Stimulated activated effector memory CD8-positive, alpha-beta T cell treated with anti-CD3 and anti-CD28 coated beads, Interleukin-12 subunit alpha, Interleukin-12 subunit beta, amount 100 ng/mL, for 72 hours (primary cell): Measurements from ENCODE around the gene CAPN15.

ENCODE experiments used
- ATAC-seq: fragments of 150-1000 bp; cut with Tn5 transposase; 2 replicates; pipeline ENCODE4 v1.10.0; 2021
- DNase-seq, 2 donors: peaks; one replicate each; pipeline ENCODE4 v3.0.0; 2021 to 2022; ENCODE audit warnings: low spot score in 2 of 2
- H3K27ac Mint-ChIP-seq: one replicate; pipeline ENCODE4 v1.8.0; 2022; ENCODE audit warnings: mild to moderate bottlenecking, mixed read lengths
- H3K36me3 Mint-ChIP-seq: one replicate; pipeline ENCODE4 v1.8.0; 2022; ENCODE audit warnings: mild to moderate bottlenecking, mixed read lengths
- H3K4me1 Mint-ChIP-seq: one replicate; pipeline ENCODE4 v1.8.0; 2022; ENCODE audit warnings: mixed read lengths
- H3K4me3 Mint-ChIP-seq: one replicate; pipeline ENCODE4 v1.8.0; 2022; ENCODE audit warnings: mild to moderate bottlenecking, mixed read lengths
- H3K9me3 Mint-ChIP-seq: one replicate; pipeline ENCODE4 v1.8.0; 2022; ENCODE audit warnings: mixed read lengths

The CAPN15 gene

GRCh38 chr16:559021-559380 lies 31.5 kb downstream of the CAPN15 start:
- Mint-ChIP-seq H3K4me1 (no peaks in the 10 kb centered on the region), H3K9me3 (no peaks in the 10 kb centered on the region), H3K36me3 (no peaks in the 10 kb centered on the region), H3K27ac (no peak overlapping the region), H3K4me3 (no peak overlapping the region)
- DNase-seq = no peak
- no peak for ATAC-seq

DNA sequence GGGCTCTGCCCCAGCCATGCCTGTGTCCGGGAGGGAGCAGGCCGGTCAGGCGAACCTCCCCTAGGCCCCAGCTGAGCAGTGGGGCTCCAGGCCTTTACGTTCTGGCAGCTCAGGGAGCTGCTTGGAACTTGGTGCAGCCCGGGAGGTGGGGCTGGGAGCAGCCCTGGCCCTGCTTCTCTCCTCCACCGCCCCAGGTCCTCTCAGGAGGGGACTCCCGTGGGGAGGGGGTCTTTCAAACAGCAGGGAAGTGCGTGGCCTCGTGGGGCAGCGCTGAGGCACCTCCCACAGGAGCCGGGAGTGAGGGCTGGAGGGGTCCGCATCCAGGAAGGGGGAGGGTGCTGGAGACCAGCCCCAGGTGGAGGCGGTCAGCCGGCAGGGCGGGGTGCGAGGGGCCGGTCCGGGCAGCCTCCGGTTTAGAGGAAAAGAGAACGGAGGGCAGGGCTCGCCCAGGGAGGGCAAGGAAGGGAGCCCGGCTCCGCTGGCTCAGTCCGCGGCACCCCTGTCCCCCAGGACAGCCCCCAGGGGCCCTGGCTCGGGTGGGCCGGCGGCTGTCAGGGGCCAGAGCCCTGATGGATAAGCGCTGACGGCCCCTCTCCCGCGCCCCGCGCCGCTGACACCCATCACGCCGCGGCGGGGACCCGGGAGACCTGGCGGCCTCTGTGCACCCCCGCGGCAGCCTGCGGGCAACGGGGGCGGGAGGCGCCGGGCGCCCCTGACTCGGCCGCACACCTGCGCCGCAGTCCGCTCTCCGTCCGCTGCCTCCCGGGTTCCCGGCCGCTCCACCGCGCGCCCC lies 32.1 kb downstream of the CAPN15 start:
- no peak overlapping the region for H3K27ac Mint-ChIP-seq
- no peak for ATAC-seq
- H3K36me3 Mint-ChIP-seq = no peaks in the 10 kb centered on the region
- no peak overlapping the region for H3K4me3 Mint-ChIP-seq
- no peaks in the 10 kb centered on the region for H3K9me3 Mint-ChIP-seq
- no peak for DNase-seq
- H3K4me1 Mint-ChIP-seq = no peaks in the 10 kb centered on the region

GRCh38 chr16:560204-560700 lies 32.7 kb downstream of the CAPN15 start, which contains the start of gene PRR35:
Gene PRR35 (plus strand): TSS chr16:560394. CDS start chr16:563295, 2,901 bp downstream.
- no peaks in the 10 kb centered on the region for H3K36me3 Mint-ChIP-seq
- ATAC-seq = no peak
- H3K4me1 Mint-ChIP-seq = no peaks in the 10 kb centered on the region
- no peak within 1 kb of the TSS for H3K4me3 Mint-ChIP-seq
- no peak within 1 kb of the TSS for H3K27ac Mint-ChIP-seq
- no peak for DNase-seq
- no peaks in the 10 kb centered on the region for H3K9me3 Mint-ChIP-seq

- no peaks in the 10 kb centered on the region for H3K4me1 Mint-ChIP-seq
- H3K36me3 Mint-ChIP-seq = no peaks in the 10 kb centered on the region
- DNase-seq (no peak), ATAC-seq (no peak)
- no peak overlapping the region for H3K4me3 Mint-ChIP-seq
- H3K9me3 Mint-ChIP-seq = no peaks in the 10 kb centered on the region
- H3K27ac Mint-ChIP-seq = no peak overlapping the region
Observed at GRCh38 chr16:560701-561412, 33.3 kb downstream of the CAPN15 start.

- Mint-ChIP-seq H3K36me3 (no peaks in the 10 kb centered on the region), H3K9me3 (no peaks in the 10 kb centered on the region), H3K27ac (no peak overlapping the region), H3K4me1 (peaks cover 1% of the 10 kb centered on the region), H3K4me3 (no peak overlapping the region)
- ATAC-seq (no peak), DNase-seq (no peak)
Observed at GRCh38 chr16:561413-561794, 33.9 kb downstream of the CAPN15 start.

DNA sequence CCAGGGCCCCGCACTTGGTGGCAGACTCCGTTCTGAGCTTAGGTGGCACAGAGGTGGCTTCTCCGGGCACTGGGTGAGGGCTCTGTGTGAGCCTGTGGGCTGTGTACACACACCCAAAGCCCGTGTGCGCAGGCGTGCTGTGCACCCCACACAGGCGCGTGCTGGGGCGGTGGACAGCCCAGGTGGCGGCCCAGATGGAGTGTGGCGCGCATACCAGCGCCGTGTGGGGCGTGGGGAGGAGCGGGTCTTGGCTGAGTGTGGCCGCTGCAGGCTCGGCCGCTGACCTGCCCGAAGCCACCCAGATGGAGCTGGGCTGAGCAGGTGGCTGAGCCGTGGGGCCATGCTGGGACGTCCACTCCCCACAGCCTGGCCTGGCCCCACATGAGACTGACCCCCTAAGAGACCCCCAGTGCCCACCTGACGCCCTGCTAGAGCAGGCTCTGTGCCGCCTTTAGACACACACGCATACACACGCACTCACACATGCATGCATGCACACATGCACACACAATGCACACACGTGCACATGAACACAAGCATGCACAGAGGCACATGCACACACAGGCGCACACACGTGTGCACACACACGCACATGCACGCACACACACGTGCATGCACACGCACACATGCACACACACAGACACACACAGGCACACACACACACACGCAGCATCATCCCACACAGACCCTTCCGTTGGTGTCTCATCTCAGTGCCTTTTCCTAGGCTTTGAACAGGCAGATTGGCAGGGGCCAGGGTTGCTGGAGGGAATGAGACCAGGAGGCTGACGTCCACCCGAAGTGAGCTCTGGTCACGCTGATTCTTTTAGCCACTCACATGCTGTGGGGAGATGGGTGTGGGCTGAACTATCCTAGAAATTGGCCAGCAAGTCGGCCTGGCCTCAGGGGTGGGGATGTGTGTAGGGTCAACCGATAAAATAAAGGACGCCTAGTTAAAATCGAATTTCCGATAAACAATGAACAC lies 34.7 kb downstream of the CAPN15 start:
- DNase-seq (no peak), ATAC-seq (no peak)
- H3K4me3 Mint-ChIP-seq = no peak overlapping the region
- H3K27ac Mint-ChIP-seq = no peak overlapping the region
- no peaks in the 10 kb centered on the region for H3K9me3 Mint-ChIP-seq
- no peaks in the 10 kb centered on the region for H3K36me3 Mint-ChIP-seq
- peaks cover 10% of the 10 kb centered on the region for H3K4me1 Mint-ChIP-seq

DNA sequence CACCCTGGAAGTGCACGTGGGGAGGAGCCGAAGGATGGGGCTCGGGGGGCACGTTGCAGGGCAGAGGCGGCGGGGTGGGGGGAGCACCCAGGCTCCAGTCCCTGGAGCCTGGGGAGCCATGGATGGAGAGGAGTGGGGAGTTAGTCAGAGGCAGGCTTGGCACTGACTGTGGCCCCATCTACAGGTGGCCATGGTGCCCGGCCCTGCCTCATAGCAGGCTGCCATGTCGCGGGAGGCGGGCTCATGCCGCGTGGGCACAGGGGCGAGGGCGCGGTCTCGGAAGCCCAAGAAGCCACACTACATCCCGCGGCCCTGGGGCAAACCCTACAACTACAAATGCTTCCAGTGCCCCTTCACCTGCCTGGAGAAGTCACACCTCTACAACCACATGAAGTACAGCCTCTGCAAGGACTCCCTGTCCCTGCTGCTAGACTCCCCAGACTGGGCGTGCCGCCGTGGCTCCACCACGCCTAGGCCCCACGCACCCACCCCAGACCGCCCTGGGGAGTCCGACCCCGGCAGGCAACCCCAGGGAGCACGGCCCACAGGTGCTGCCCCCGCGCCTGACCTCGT lies 35.6 kb downstream of the CAPN15 start:
- Mint-ChIP-seq H3K27ac (no peak overlapping the region), H3K4me1 (peaks cover 10% of the 10 kb centered on the region), H3K4me3 (no peak overlapping the region), H3K36me3 (no peaks in the 10 kb centered on the region), H3K9me3 (no peaks in the 10 kb centered on the region)
- ATAC-seq (no peak), DNase-seq (no peak)

DNA sequence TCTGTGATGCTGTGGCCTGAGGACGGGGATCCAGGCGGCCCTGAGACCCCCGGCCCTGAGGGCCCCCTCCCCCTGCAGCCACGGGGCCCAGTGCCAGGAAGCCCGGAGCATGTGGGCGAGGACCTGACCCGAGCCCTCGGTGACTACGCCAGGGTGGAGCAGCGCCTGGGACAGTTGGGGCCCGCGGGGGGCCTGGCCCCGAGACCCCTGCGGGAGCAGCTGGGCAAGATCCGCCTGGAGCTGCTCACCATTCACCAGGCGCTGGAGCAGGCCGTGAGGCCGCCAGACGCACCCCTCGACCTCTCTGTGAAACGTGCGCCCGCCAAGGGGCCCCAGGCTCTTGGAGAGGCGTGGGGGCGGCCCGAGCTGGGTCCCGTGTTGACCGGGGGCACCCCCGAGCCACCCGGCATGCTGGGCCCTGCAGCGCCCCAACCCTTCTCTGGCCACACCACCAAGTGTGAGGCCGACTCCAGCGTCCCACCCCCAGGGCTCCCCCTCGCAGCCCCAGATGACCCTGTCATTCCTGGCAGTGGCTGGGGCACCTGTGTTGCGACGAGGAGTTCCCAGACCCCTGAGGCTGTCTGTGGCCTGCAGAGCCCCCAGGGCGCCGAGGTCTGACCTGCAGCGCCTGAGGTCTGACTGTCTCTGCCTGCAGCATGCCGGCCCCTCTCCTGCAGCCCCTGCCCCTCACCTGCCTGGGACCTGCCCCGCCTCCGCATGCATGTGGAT lies 37.3 kb downstream of the CAPN15 start:
- H3K9me3 Mint-ChIP-seq = no peaks in the 10 kb centered on the region
- DNase-seq = no peak
- no peak overlapping the region for H3K27ac Mint-ChIP-seq
- no peak for ATAC-seq
- H3K4me1 Mint-ChIP-seq = peaks cover 17% of the 10 kb centered on the region
- no peaks in the 10 kb centered on the region for H3K36me3 Mint-ChIP-seq
- H3K4me3 Mint-ChIP-seq = no peak overlapping the region

GRCh38 chr16:565419-566330 lies 38.2 kb downstream of the CAPN15 start:
- Mint-ChIP-seq H3K9me3 (no peaks in the 10 kb centered on the region), H3K36me3 (no peaks in the 10 kb centered on the region), H3K4me3 (no peak overlapping the region), H3K27ac (no peak overlapping the region), H3K4me1 (peaks cover 19% of the 10 kb centered on the region)
- DNase-seq (no peak), ATAC-seq (no peak)

- no peaks in the 10 kb centered on the region for H3K36me3 Mint-ChIP-seq
Observed at GRCh38 chr16:566475-567372, 39.2 kb downstream of the CAPN15 start, which contains the start of gene NHLRC4. Gene NHLRC4 (plus strand): TSS chr16:567005. CDS start chr16:568048, 1,043 bp downstream.

GRCh38 chr16:567373-568256 lies 40.1 kb downstream of the CAPN15 start:
- Mint-ChIP-seq H3K4me3 (peak overlapping the region; percentile 51), H3K4me1 (peaks cover 35% of the 10 kb centered on the region), H3K27ac (peak overlapping the region; percentile 61), H3K9me3 (no peaks in the 10 kb centered on the region), H3K36me3 (no peaks in the 10 kb centered on the region)
- ATAC-seq (no peak), DNase-seq (no peak)

More at GRCh38 chr16:566475-567372, 39.2 kb downstream of the CAPN15 start, which contains the start of gene NHLRC4:
- ATAC-seq = peak; percentile 54
- peaks cover 30% of the 10 kb centered on the region for H3K4me1 Mint-ChIP-seq
- peak within 1 kb of the TSS; percentile 61 for H3K27ac Mint-ChIP-seq
- peak within 1 kb of the TSS; percentile 51 for H3K4me3 Mint-ChIP-seq
- DNase-seq = peak in 1 of 2 donors; percentile 72
- H3K9me3 Mint-ChIP-seq = no peaks in the 10 kb centered on the region
